ENCODE measurements around the gene TBL1Y.

- TF ChIP-seq CTCF (conservative IDR thresholded peaks at IDR 0.05; ENCODE audit: low read depth, low read length) (no peak), POLR2A (IDR thresholded peaks at IDR 0.05; ENCODE audit: low read depth, low read length) (no peak), RAD21 (IDR thresholded peaks at IDR 0.05; ENCODE audit: low read length) (no peak), CEBPB (IDR thresholded peaks at IDR 0.05; ENCODE audit: low read depth, low read length) (no peak), MXI1 (IDR thresholded peaks at IDR 0.05; ENCODE audit: borderline replicate concordance, low read depth, low read length) (no peak), ELK1 (IDR thresholded peaks at IDR 0.05; ENCODE audit: borderline replicate concordance, low read depth, low read length) (no peak)
Observed at GRCh38 chrY:6948378-6948777, 37.9 kb downstream of the TBL1Y start.

Measured in IMR-90 (cell line).